ENCODE measurements around the gene FMNL1.
A peak's percentile ranks its signal among the peaks of the same experiment; 100 is the strongest.

Gene FMNL1

DNA sequence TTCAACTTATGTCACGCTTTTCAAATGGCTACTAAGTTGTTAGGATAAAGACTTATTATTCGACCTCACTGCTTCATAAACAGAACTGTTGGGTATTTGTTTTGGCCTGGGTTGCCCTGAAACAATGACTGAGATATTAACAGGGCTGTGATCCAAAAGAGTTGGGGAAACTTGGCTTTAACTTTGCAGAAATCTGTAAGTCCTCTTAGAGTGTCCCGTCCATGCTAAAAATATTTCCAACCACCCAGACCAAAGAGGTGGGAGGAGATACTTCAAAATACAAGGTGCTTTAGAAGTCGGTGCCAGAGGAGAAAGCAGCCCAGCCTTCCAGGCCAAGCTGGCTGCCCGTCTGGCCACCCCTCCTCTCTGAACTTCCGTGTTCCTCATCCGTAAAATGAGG lies 56.3 kb downstream of the FMNL1 start:
- TF ChIP-seq CTCF (IDR thresholded peaks at IDR 0.05; ENCODE audit: low read depth, low read length), result no peak
- peaks cover 17% of the 10 kb centered on the region for H3K36me3 ChIP-seq
- H3K9me3 ChIP-seq, result no peaks in the 10 kb centered on the region
- no peak for DNase-seq
- H3K4me3 ChIP-seq (ENCODE audit: low read depth, low read length), result no peak overlapping the region
- no peaks in the 10 kb centered on the region for H3K27me3 ChIP-seq
- peaks cover 13% of the 10 kb centered on the region for H3K4me1 ChIP-seq

GRCh38 chr17:45279898-45280297 lies 58.2 kb downstream of the FMNL1 start:
- no peak for DNase-seq
- peaks cover 18% of the 10 kb centered on the region for H3K36me3 ChIP-seq
- no peak for TF ChIP-seq CTCF (IDR thresholded peaks at IDR 0.05; ENCODE audit: low read depth, low read length)
- no peaks in the 10 kb centered on the region for H3K27me3 ChIP-seq
- H3K4me1 ChIP-seq, result peaks cover 8% of the 10 kb centered on the region
- H3K4me3 ChIP-seq (ENCODE audit: low read depth, low read length), result no peak overlapping the region
- H3K9me3 ChIP-seq, result no peaks in the 10 kb centered on the region

GRCh38 chr17:45282683-45283644 lies 61.3 kb downstream of the FMNL1 start:
- peaks cover 17% of the 10 kb centered on the region for H3K4me1 ChIP-seq
- H3K9me3 ChIP-seq, result no peaks in the 10 kb centered on the region
- no peak for TF ChIP-seq CTCF (IDR thresholded peaks at IDR 0.05; ENCODE audit: low read depth, low read length)
- DNase-seq, result no peak
- peaks cover 33% of the 10 kb centered on the region for H3K36me3 ChIP-seq
- H3K27me3 ChIP-seq, result no peaks in the 10 kb centered on the region
- H3K4me3 ChIP-seq (ENCODE audit: low read depth, low read length), result no peak overlapping the region

DNA sequence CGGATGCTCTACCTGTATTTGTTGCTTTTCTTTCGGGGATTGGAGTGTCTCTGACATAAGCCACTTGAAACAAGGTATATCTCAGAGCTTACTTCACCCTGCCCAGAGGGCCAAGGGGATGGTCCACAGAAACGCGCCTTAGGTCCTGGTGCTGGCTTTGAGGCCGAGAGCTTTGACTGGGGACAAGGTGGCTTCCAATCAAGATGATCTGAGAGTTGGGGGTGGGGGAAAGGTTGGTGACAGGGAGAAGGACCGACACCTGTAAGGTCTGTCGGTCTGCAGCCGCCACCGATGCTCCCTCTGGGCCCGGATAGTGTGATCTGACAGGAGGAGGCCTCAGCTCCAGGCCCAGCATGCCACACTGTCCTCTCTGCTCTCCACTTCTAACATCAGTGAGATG lies 62.0 kb downstream of the FMNL1 start:
- Histone ChIP-seq H3K27me3 (no peaks in the 10 kb centered on the region), H3K36me3 (peaks cover 33% of the 10 kb centered on the region), H3K4me3 (ENCODE audit: low read depth, low read length) (no peak overlapping the region), H3K9me3 (no peaks in the 10 kb centered on the region), H3K4me1 (peaks cover 23% of the 10 kb centered on the region)
- TF ChIP-seq CTCF (IDR thresholded peaks at IDR 0.05; ENCODE audit: low read depth, low read length), result no peak
- DNase-seq, result no peak

- H3K9me3 ChIP-seq, result no peaks in the 10 kb centered on the region
- H3K36me3 ChIP-seq, result peaks cover 37% of the 10 kb centered on the region
- TF ChIP-seq CTCF (IDR thresholded peaks at IDR 0.05; ENCODE audit: low read depth, low read length), result peak; percentile 24
- H3K4me1 ChIP-seq, result peaks cover 31% of the 10 kb centered on the region
- H3K4me3 ChIP-seq (ENCODE audit: low read depth, low read length), result no peak overlapping the region
- DNase-seq, result no peak
- no peaks in the 10 kb centered on the region for H3K27me3 ChIP-seq
These were observed 62.8 kb downstream of the FMNL1 start for GRCh38 chr17:45284176-45285140.
